Endothelial cell of umbilical vein (primary cell): Measurements from ENCODE around the gene ZNF689. TPM values are rescaled to one million over a fixed set of nuclear protein-coding genes. Genes with fewer than 3 reads are reported as not detected.

Experiments used
- BruUV-seq: library from RNA; stranded (reverse); fragments of 400-500 nt; replicated peaks from 2 replicates; lab custom pipeline; 2021; lab: Mats Ljungman, UMichigan
- CTCF ChIA-PET: fragments of 300-600, 350-600 bp; sonication (Branson Sonifier 250); formaldehyde crosslinking; loops from one replicate; lab custom pipeline; 2021; ENCODE audit warnings: antibody characterized with exemption, inconsistent platforms; lab: Charles Lee
- POLR2A ChIA-PET: fragments of 300-600, 350-600 bp; sonication (Branson Sonifier 250); formaldehyde crosslinking; loops from one replicate; lab custom pipeline; 2021; ENCODE audit warnings: antibody characterized with exemption, inconsistent platforms; lab: Charles Lee
- DNase-seq: peaks from one replicate; pipeline ENCODE4 v3.0.0-alpha.2; 2011; ENCODE audit warnings: low read depth, low spot score
- FAIRE-seq: peaks from 2 replicates; lab custom pipeline; 2011; peaks lifted over from hg19 to GRCh38; lab: Jason Lieb, UNC
- H2AFZ ChIP-seq: 2 replicates; pipeline ENCODE4 v1.6.0; 2012; ENCODE audit warnings: low read depth, low read length, control low read depth, inconsistent platforms
- H3K27ac ChIP-seq: 2 replicates; pipeline ENCODE4 v1.5.1; 2011; ENCODE audit warnings: low read depth, mild to moderate bottlenecking, control low read depth, low read length, moderate library complexity; ENCODE audit not compliant: insufficient read depth
- H3K27me3 ChIP-seq, 2 experiments: 2 replicates each; pipeline versions ENCODE4 v1.6.0 to v1.6.1; 2011; ENCODE audit warnings: low read length in 2 of 2, mixed read lengths in 1 of 2; ENCODE audit not compliant: control insufficient read depth in 2 of 2, insufficient read depth in 2 of 2
- H3K36me3 ChIP-seq, 2 experiments: 2 replicates in 1 of 2; 3 replicates in 1 of 2; pipeline ENCODE4 v1.5.1; 2011; ENCODE audit warnings: low read length in 2 of 2, mild to moderate bottlenecking in 1 of 2, moderate library complexity in 1 of 2; ENCODE audit not compliant: control insufficient read depth in 2 of 2, insufficient read depth in 2 of 2; ENCODE audit errors: extremely low read depth in 1 of 2
- H3K4me1 ChIP-seq: 3 replicates; pipeline ENCODE4 v1.5.1; 2011; ENCODE audit warnings: mild to moderate bottlenecking, low read length; ENCODE audit not compliant: control insufficient read depth, insufficient read depth; ENCODE audit errors: extremely low read depth
- H3K4me2 ChIP-seq: 2 replicates; pipeline ENCODE4 v1.6.1; 2011; ENCODE audit warnings: low read length, control low read depth, mixed read lengths; ENCODE audit not compliant: insufficient read depth
- H3K4me3 ChIP-seq, 3 experiments: fragments of 200-600 bp in 1 of 3; sonication (generic), shearing (Covaris generic) in 1 of 3; replicated peaks in 1 of 3; 2 replicates each; pipeline ENCODE4 v1.5.1; 2011 to 2016; ENCODE audit warnings: control low read depth in 3 of 3, low read length in 3 of 3, mild to moderate bottlenecking in 2 of 3, inconsistent platforms in 1 of 3, low read depth in 1 of 3, moderate library complexity in 1 of 3; ENCODE audit not compliant: insufficient read depth in 1 of 3
- H3K79me2 ChIP-seq: 2 replicates; pipeline ENCODE4 v1.6.0; 2012; ENCODE audit warnings: low read length, inconsistent platforms; ENCODE audit not compliant: control insufficient read depth, insufficient read depth
- H3K9ac ChIP-seq: replicated peaks from 2 replicates; pipeline ENCODE3; 2011; ENCODE audit warnings: low read length, control low read depth; ENCODE audit not compliant: insufficient read depth; ENCODE audit errors: extremely low read depth
- H3K9me1 ChIP-seq: replicated peaks from 3 replicates; pipeline ENCODE4 v1.6.0; 2011; ENCODE audit warnings: mild to moderate bottlenecking, low read length; ENCODE audit not compliant: control insufficient read depth, insufficient read depth; ENCODE audit errors: extremely low read depth
- H3K9me3 ChIP-seq: replicated peaks from 2 replicates; pipeline ENCODE4 v1.5.1; 2012; ENCODE audit warnings: low read length, inconsistent platforms; ENCODE audit not compliant: control insufficient read depth, insufficient read depth
- H4K20me1 ChIP-seq: replicated peaks from 2 replicates; pipeline ENCODE3; 2011; ENCODE audit warnings: mild to moderate bottlenecking, low read length; ENCODE audit not compliant: control insufficient read depth, insufficient read depth; ENCODE audit errors: extremely low read depth
- EZH2 ChIP-seq: IDR thresholded peaks from 2 replicates; pipeline ENCODE4 v1.6.1; 2012; ENCODE audit warnings: borderline replicate concordance, low read depth, mild to moderate bottlenecking, moderate library complexity, low read length, inconsistent platforms; ENCODE audit not compliant: severe bottlenecking
- FOS ChIP-seq: IDR thresholded peaks from 2 replicates; pipeline ENCODE4 v1.6.1; 2011; ENCODE audit warnings: mild to moderate bottlenecking, low read length, moderate library complexity, borderline replicate concordance; ENCODE audit not compliant: insufficient read depth
- POLR2AphosphoS5 ChIP-seq: IDR thresholded peaks from 2 replicates; pipeline ENCODE4 v1.6.1; 2012; ENCODE audit warnings: low read depth, mild to moderate bottlenecking, control low read depth, low read length, moderate library complexity; ENCODE audit not compliant: insufficient read depth
- dilution Hi-C: fragments of 300-500 bp; cut with MboI; formaldehyde crosslinking; loops from one replicate; pipeline ENCODE4 v1.15.0; 2019; ENCODE audit warnings: low sequenced_read_pairs; ENCODE audit not compliant: extremely low pct_ligation_motif_present
- intact Hi-C: fragments of 100-400 bp; cut with micrococcal nuclease; formaldehyde crosslinking; loops from one replicate; pipeline ENCODE4 v1.10.0; 2022
- polyA plus RNA-seq, 4 experiments: library from polyadenylated mRNA; depleted of rRNA in 3 of 4; stranded (reverse) in 3 of 4; unstranded in 1 of 4; fragments of >200 nt; gene quantifications; 2 replicates each; pipeline versions ENCODE4 v1.2.1 to v1.2.3, GENCODE V29; 2011 to 2012; ENCODE audit warnings: missing spikeins in 1 of 4
- total RNA-seq: library from RNA; stranded (reverse); gene quantifications from 2 replicates; pipeline ENCODE4 v1.2.3, GENCODE V29; 2021
- TF ChIP-seq, protein P1 (sequence below): IDR thresholded peaks from 2 replicates; pipeline ENCODE4 v1.6.1; 2011; ENCODE audit not compliant: insufficient read depth, insufficient read length
- TF ChIP-seq, protein P2 (sequence below), 2 donors: IDR thresholded peaks; 1 replicate in 1 of 2; 2 replicates in 1 of 2; pipeline ENCODE4 v1.5.1; 2011; ENCODE audit warnings: low read length in 2 of 2, mild to moderate bottlenecking in 2 of 2, moderate library complexity in 2 of 2, control low read depth in 1 of 2, inconsistent platforms in 1 of 2, low read depth in 1 of 2; ENCODE audit not compliant: insufficient read depth in 1 of 2; ENCODE audit errors: extremely low read depth in 1 of 2

ZNF689 gene
- total and polyA plus RNA-seq, 2 donors (not counting 3 experiments of a cell fraction or from before 2014, with no cell fraction given), result 7.5 to 8.4 TPM

DNA sequence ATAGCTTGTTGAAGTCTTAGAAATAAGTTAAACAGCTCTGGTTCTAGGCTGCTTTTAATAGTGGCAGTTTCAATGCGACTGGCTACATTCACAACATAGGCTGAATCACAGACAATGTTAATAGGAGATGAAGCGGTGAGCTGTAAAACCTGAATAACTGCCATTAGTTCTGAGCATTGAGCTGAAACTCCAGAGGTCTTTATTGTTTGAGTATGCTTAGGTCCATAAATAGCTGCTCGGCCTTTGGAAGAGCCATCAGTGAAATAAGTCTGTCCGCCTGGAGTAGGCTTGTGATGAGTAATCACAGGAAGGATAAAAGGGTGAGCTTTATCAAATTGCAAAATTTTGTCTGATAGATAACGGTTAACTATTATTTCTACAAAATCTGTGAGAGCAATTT lies 9.4 kb upstream of the ZNF689 start:
- Histone ChIP-seq H3K27me3 (peaks cover 12 to 14% of the 10 kb centered on the region in 2 experiments), H3K4me1 (no peaks in the 10 kb centered on the region), H3K79me2 (no peaks in the 10 kb centered on the region), H4K20me1 (no peaks in the 10 kb centered on the region), H3K9me3 (no peaks in the 10 kb centered on the region), H3K9me1 (no peaks in the 10 kb centered on the region), H3K27ac (no peak overlapping the region), H3K4me2 (no peak overlapping the region), H3K9ac (no peak overlapping the region), H3K36me3 (no peaks in the 10 kb centered on the region), H2AFZ (no peak overlapping the region), H3K4me3 (no peak overlapping the region)
- intact Hi-C loops, result no loop called here
- dilution Hi-C loops, result no loop called here
- BruUV-seq, result no TSS peak
- TF ChIP-seq FOS (no peak), EZH2 (no peak), POLR2AphosphoS5 (no peak)
- TF ChIP-seq, protein P1, sequence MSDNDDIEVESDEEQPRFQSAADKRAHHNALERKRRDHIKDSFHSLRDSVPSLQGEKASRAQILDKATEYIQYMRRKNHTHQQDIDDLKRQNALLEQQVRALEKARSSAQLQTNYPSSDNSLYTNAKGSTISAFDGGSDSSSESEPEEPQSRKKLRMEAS, result no peak
- TF ChIP-seq, protein P2, sequence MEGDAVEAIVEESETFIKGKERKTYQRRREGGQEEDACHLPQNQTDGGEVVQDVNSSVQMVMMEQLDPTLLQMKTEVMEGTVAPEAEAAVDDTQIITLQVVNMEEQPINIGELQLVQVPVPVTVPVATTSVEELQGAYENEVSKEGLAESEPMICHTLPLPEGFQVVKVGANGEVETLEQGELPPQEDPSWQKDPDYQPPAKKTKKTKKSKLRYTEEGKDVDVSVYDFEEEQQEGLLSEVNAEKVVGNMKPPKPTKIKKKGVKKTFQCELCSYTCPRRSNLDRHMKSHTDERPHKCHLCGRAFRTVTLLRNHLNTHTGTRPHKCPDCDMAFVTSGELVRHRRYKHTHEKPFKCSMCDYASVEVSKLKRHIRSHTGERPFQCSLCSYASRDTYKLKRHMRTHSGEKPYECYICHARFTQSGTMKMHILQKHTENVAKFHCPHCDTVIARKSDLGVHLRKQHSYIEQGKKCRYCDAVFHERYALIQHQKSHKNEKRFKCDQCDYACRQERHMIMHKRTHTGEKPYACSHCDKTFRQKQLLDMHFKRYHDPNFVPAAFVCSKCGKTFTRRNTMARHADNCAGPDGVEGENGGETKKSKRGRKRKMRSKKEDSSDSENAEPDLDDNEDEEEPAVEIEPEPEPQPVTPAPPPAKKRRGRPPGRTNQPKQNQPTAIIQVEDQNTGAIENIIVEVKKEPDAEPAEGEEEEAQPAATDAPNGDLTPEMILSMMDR (IDR thresholded peaks at IDR 0.05; ENCODE audit: extremely low read depth in 1 of 2, insufficient read depth in 1 of 2, low read depth in 1 of 2, low read length in 2 of 2), result no peak
- ChIA-PET POLR2A (no interaction called here), CTCF (interaction anchor here (1.1 to 1.8 kb wide), 5 partner anchors 9 to 31 kb away, joined by 3 to 6 read pairs (median 3); partner anchors contain the start of genes PRR14 and ZNF689)
- no peak for FAIRE-seq
- no peak for DNase-seq
